ENCODE measurements around the gene NUP93. TPM values are rescaled to one million over a fixed set of nuclear protein-coding genes. Genes with fewer than 3 reads are reported as not detected.

Gene NUP93
- polyA plus RNA-seq, 1 of the 3 experiments (the other 2 are of a cell fraction), result 43.1 TPM

DNA sequence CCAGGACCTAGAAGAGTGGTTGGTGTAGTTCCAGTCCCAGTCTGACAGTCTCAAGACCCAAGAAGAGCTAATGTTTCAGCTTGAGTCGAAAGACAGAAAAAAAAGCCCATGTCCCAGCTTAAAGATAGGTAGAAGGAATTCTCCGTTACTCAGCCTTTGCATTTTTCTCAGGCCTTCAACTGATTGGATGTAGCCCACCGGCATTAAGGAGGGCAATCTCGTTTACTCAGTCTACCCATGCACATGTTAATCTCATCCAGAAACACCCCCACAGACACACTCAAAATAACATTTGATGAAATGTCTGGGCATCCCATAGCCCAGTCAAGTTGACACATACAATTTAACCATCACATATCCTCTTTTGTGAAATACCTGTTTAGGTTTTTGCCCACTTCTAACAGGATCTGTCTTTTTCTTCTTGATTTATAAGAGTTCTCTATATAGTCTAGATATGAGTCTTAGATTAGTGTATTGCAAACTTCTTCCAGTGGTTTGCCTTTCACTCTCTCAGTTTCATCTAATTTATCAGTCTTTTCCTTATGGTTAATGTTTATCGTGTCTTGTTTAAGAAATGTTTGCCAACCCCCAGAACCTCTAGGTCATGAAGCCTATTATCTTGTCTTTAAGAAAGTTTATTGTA lies 7.6 kb upstream of the NUP93 start (continued):
- TF ChIP-seq, protein P1, sequence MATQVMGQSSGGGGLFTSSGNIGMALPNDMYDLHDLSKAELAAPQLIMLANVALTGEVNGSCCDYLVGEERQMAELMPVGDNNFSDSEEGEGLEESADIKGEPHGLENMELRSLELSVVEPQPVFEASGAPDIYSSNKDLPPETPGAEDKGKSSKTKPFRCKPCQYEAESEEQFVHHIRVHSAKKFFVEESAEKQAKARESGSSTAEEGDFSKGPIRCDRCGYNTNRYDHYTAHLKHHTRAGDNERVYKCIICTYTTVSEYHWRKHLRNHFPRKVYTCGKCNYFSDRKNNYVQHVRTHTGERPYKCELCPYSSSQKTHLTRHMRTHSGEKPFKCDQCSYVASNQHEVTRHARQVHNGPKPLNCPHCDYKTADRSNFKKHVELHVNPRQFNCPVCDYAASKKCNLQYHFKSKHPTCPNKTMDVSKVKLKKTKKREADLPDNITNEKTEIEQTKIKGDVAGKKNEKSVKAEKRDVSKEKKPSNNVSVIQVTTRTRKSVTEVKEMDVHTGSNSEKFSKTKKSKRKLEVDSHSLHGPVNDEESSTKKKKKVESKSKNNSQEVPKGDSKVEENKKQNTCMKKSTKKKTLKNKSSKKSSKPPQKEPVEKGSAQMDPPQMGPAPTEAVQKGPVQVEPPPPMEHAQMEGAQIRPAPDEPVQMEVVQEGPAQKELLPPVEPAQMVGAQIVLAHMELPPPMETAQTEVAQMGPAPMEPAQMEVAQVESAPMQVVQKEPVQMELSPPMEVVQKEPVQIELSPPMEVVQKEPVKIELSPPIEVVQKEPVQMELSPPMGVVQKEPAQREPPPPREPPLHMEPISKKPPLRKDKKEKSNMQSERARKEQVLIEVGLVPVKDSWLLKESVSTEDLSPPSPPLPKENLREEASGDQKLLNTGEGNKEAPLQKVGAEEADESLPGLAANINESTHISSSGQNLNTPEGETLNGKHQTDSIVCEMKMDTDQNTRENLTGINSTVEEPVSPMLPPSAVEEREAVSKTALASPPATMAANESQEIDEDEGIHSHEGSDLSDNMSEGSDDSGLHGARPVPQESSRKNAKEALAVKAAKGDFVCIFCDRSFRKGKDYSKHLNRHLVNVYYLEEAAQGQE (IDR thresholded peaks at IDR 0.05; ENCODE audit: low read depth, low read length), result no peak
- TF ChIP-seq YY1 (IDR thresholded peaks at IDR 0.05; ENCODE audit: low read depth), result no peak
- no peak for TF ChIP-seq NRF1 (IDR thresholded peaks at IDR 0.05; ENCODE audit: low read depth, low read length)
- no peak for TF ChIP-seq RAD21 (IDR thresholded peaks at IDR 0.05; ENCODE audit: low read length)

DNA sequence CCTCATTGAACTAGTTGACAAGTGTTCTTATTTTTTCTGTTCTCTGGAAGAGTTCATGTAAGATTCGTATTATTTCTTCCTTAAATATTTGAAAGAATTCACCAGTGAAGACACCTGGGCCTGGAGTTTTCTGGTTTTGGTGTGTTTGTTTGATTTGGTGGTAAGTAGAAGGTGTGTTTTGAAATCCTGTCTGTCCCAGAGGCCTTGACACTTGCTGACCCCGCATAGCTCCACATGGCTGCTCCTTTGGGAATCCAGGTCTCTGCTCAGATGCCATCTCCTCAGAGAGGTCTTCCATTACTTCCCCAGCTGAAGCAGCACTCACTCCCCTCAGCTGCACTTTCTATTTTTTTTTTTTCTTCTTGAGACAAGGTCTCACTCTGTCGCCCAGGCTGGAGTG lies 5.7 kb upstream of the NUP93 start:
- no peaks in the 10 kb centered on the region for H3K9me3 ChIP-seq
- H3K4me1 ChIP-seq (ENCODE audit: control insufficient read depth in 1 of 2, insufficient read depth in 2 of 2, low read depth in 1 of 2, low read length in 1 of 2), result peaks cover 0 to 4% of the 10 kb centered on the region in 2 experiments; a peak in 1 of 4 replicates
- no peak overlapping the region for H3K4me2 ChIP-seq
- no peak overlapping the region for H3K27ac ChIP-seq (ENCODE audit: low read depth in 2 of 2, low read length in 1 of 2)
- TF ChIP-seq POLR2AphosphoS5 (IDR thresholded peaks at IDR 0.05; ENCODE audit: low read depth, low read length) (no peak), YY1 (IDR thresholded peaks at IDR 0.05; ENCODE audit: low read depth) (no peak), TEAD4 (IDR thresholded peaks at IDR 0.05; ENCODE audit: borderline replicate concordance, insufficient read depth) (no peak), EZH2phosphoT487 (IDR thresholded peaks at IDR 0.05; ENCODE audit: borderline replicate concordance, low read depth) (no peak), RFX5 (IDR thresholded peaks at IDR 0.05; ENCODE audit: low read length) (no peak), RCOR1 (IDR thresholded peaks at IDR 0.05; ENCODE audit: low read length) (no peak), FOXM1 (IDR thresholded peaks at IDR 0.05; ENCODE audit: low read depth) (no peak), ELF1 (IDR thresholded peaks at IDR 0.05) (no peak), CHD2 (IDR thresholded peaks at IDR 0.05; ENCODE audit: low read length, partially characterized antibody) (no peak), MXI1 (IDR thresholded peaks at IDR 0.05; ENCODE audit: low read depth, low read length) (no peak), RAD21 (IDR thresholded peaks at IDR 0.05; ENCODE audit: low read length) (no peak), EP300 (IDR thresholded peaks at IDR 0.05; ENCODE audit: borderline replicate concordance in 1 of 2, low read depth in 1 of 2, low read length in 1 of 2) (no peak), NRF1 (IDR thresholded peaks at IDR 0.05; ENCODE audit: low read depth, low read length) (no peak), TAF1 (IDR thresholded peaks at IDR 0.05; ENCODE audit: borderline replicate concordance, low read depth, low read length) (no peak), GABPA (IDR thresholded peaks at IDR 0.05; ENCODE audit: low read depth) (no peak), RXRA (IDR thresholded peaks at IDR 0.05; ENCODE audit: borderline replicate concordance, low read depth) (no peak)
- H3K79me2 ChIP-seq (ENCODE audit: insufficient read depth), result peaks cover 7% of the 10 kb centered on the region; the same call in 1 of the 2 replicates
- H3K4me3 ChIP-seq (ENCODE audit: low read depth in 2 of 2, low read length in 1 of 2), result no peak overlapping the region
- no peak for DNase-seq
- WGBS (ENCODE audit: low lambda C conversion rate), result 86% methylated on average over 3 of the region's 3 CpGs
- no peak overlapping the region for H2AFZ ChIP-seq (ENCODE audit: low read depth)
- no peaks in the 10 kb centered on the region for H4K20me1 ChIP-seq (ENCODE audit: insufficient read depth)
- ChIA-PET POLR2A (no interaction called here), CTCF (interaction anchor here (2.0 kb wide), 2 partner anchors 22 to 69 kb away, joined by 5 to 8 read pairs; no protein-coding TSS in a partner anchor)
- H3K9me2 ChIP-seq, result no peaks in the 10 kb centered on the region
- peaks cover 2% of the 10 kb centered on the region for H3F3A ChIP-seq (replicated peaks; ENCODE audit: insufficient read depth)
- H3K36me3 ChIP-seq (replicated peaks in 1 of 2; ENCODE audit: control insufficient read depth in 1 of 2, insufficient read depth in 2 of 2, low read length in 1 of 2), result no peaks in the 10 kb centered on the region
- H3K9ac ChIP-seq, result no peak overlapping the region
- no peaks in the 10 kb centered on the region for H3K27me3 ChIP-seq (ENCODE audit: insufficient read depth)
